RCC 7860 (cell line): ENCODE results near the gene RPS15A.

Experiments
- DNase-seq: peaks from one replicate; pipeline ENCODE4 v3.0.0-alpha.2; 2015; ENCODE audit warnings: low spot score
- FAIRE-seq: peaks from 2 replicates; lab custom pipeline; 2012; peaks lifted over from hg19 to GRCh38; lab: Jason Lieb, UNC

The RPS15A gene

DNA sequence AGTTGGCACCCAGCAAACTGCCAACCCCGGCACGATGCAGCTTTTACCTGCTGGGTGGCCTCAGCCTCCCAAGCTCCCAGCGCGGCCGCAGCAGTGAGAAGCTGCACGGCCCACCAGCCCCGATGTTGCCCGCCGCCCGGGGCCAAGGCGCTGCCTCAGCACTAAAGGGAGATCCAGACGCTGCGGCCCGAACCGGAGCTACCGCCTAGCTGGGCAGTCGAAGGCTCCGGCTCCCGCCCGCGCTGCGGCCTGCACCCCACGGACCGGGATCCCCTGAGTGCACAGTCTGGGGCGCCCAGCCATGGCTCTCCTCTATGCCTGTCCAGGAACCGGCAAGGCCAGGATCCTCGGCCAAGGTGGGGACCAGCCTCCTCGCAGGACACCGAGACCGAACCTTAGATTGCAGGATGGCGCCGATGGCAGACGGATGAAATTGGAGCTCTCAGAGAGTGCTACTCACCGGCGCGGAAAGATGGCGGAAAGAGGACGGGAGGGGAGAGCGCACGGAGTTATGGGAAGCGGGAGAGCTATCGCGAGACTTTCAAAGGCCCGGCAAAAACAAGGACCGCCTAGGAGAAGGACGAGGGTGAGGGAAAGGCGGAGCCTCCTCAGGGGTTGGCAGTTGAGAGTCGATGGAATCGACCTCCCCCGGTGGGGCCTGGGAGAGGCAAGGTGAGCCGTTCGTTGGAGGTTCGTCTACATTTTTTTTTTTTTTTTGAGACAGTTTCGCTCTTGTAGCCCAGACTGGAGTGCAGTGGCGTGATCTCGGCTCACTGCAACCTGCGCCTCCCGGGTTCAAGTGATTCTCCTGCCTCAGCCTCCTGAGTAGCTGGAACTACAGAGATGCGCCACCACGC is at the start of gene RPS15A:
Gene RPS15A, minus strand, starts transcription at position 485 of the 857 bp plus-strand sequence. CDS start 1,221 bp downstream, outside the sequence.
- DNase-seq (peak; percentile 93), FAIRE-seq (peak; percentile 80)

DNA sequence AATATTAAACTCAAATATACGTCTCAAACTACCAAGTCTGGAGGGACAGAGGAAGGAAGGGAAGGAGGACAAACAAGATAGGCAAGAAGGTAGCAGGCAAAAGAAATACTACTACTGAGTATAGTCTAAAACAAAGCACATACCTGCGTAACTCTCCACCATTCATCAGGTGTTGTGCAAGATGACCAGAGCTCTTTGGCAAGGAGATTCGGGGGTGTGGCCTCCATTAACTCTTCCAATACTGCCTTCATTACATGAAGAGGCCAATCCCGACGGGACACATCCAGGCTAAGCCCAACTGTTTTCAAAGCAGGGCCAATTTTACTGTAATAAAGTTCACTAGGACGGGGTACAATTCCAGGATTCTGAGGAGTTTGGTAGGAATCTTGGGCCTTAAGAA is 49.4 kb upstream of the RPS15A start:
- FAIRE-seq (no peak), DNase-seq (no peak)

DNA sequence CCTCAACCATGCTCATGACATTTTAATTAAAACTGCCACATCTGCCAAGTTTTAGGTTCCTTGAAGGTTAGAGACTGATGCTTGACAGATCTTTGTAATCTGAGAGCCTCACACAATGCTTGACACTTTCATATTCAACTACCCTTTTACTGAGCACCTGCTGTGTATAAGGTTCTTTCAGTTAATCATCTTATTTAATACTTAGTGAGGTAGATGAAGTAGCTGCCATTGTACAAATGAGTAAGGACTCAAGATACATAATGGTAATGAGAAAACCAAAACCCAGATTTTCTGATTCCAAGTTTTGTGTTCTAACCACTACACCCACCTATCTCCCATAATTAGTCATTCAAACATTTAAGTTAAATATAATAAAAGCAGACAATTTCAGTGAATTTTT is 46.6 kb upstream of the RPS15A start:
- DNase-seq (no peak), FAIRE-seq (no peak)

DNA sequence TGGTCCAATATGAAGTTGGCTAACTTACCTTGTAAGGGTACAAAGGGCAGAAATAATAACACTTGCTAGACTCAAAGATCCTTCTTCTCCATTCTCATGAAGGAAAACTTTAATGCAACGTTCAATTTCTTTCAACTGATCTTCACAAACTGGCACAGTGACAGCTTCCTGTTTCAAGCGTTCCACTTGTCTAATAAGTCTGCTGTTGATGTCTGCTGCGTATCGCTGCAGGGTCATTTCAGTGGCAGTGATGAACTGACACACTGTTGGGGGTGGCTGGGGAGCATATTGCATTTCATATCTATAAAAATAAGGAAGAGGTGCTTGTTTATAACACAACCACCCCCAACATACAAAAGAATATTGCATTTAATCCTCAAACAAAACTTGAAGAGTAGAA is 44.7 kb upstream of the RPS15A start:
- DNase-seq (no peak), FAIRE-seq (no peak)

DNA sequence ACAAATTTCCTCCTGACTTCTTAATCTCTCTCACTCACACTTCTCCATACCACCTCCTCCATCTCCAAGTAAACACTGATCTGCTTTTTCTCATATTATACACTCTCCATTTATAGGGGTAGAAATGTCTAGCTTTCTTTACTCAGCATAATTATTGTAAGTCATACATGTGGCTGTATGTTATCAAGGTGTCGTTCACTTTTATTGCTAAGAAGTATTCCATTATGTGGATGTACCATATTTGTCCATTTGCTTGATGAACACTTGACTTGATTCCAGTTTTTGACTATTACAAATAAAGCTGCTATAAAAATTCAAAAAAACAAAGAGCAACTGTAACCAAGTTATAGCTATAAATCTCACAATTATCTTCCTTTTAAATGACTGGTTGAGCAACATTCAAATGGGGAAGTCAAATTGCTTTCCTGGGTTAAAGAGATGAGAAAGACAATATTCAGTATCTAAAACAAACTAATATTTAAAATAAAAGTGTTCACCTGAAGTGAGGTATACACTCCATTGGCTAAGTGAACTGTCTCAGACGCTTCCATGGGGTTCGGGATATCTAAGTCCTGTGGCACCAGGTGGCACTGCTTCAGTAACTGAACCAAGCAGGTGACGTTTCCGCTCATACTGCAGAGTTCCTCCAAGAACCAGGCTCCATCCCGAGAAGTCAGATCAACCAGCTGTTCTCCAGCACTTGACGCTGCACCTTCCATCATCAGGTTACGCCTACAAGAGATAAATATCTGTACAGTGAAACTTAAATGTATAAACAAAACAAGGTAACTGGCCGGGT is 43.8 kb upstream of the RPS15A start:
- no peak for DNase-seq
- no peak for FAIRE-seq

DNA sequence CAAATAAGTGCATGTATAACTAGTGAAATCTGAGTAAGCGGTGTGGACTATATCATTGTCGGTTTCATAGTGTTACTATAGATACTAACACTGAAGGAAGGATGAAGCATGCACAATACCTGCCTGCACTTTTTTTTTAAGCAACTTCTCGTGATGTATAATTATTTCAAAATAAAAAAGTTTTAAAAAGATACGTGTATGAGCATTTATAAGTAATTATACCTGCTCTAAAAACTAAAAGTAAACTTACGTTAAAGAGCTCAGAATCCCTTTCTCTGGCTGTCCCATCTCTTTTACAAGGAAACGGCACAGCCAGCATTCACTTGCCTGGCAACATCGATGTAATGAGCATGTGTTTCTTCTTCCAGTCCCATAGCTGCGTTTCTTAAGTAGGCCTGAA is 42.5 kb upstream of the RPS15A start:
- no peak for DNase-seq
- no peak for FAIRE-seq

DNA sequence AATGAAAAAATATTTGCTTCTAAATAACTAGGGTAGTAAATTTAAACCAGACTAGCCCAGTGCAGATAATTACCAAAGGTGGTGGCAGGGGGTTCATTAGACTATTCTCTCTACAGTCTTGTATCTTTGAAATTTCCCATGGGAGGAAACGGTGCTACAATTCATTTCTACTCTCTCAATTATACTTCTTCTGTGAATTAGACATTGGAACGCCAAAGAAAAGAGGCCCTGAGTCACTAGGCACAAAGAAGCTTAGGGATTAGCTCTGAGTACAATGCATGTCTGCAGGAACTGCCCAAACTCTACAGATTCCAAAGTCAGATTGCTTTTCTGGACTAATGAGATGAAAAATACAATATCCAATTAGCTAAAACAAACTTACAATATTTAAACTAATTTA is 41.9 kb upstream of the RPS15A start:
- DNase-seq, result no peak
- FAIRE-seq, result no peak

DNA sequence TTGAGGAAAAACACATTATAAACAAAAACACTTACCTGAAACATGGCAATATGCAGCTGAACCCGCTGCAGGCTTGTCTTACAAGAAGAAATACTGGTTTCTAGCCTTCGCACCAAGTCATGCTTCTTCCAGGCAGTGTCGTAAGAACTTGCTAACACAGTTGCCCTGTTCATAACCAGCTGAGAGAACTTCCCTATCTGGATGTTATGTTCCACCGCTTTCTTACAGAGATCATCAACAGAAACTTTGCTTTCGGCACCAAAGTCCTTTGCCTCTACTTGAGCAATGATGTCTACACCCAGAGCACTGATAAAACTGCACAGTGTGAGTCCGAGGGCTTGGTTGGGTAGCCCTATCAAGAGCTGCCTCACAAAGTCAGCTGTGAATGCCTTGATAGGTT is 39.1 kb upstream of the RPS15A start:
- FAIRE-seq, result no peak

DNA sequence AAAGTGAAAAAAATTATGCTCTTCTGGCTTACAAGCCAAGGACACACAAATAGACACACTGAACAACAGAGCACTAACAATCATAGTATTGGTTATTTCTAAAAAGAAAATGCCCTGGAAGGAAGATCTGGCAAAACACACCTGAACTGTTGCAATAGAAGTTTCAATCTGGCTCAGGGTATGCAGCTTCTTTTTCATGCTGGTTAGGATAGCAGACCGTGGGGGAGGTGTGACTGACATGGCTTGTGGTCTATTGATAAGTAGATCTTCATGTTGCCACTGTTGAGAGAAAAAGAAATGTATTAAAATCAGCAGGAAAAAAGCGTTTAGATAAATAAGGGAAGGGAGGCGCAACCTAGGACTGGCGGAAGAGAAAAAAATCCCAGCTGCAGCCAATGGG is 37.8 kb upstream of the RPS15A start:
- DNase-seq (no peak), FAIRE-seq (no peak)

More for the DNA sequence above, 39.1 kb upstream of the RPS15A start:
- no peak for DNase-seq

DNA sequence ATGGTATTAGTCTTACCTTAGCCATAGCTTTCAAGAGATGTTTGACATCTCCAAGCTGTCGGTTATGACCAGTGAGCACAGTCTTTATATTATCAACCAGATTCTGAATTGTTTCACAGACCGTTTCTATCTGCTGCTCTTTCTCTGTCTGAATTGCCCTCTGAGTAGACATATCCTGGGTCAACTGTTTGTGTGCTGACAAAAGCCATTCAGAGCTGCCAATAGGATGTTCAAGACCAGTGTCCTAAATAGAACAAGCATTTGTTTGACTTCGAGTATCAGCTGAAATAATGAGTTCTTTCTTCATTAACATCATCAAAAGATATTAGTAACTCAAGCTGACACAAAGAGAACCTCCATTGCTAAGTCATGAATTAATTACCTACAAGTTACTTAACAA is 26.2 kb upstream of the RPS15A start:
- FAIRE-seq, result no peak

DNA sequence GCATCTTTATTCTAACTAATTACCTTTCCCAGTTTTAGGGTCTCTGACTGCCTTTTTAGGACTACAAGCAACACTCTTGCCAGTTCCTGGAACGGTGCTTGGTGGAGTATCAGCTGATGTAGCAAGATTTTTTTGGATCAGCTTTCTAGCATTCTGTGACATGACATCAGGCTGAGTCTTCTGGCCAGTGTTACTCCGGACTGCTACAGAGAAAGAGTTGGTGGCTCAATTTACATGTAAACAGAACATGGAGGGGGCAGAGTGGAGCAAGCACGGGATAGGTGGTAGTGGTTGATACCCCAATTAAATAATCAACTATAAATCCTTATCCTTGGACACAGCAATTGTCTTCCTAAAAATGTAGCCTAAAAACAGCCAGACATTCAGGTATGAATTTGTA is 21.8 kb upstream of the RPS15A start:
- no peak for DNase-seq
- no peak for FAIRE-seq

More for the DNA sequence above, 26.2 kb upstream of the RPS15A start:
- no peak for DNase-seq

DNA sequence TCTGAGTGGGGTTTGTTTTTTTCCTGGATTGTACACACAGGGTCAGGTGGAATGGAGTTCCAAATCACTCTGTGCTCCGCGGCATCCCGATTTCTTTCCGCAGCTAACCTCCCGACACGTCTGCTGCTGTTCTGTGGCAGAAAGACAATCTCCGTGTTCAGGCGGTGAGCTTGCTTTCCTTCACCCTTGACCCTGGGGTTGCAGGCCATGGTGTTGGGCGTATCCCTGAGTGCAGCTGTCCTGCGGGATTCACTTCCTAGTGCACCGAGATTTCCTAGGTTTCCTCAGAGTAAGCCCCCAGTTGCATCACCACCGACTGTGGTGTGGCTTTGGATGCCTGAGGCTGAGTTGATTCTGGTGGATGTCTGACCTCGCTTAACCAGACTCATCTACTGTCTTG is 19.0 kb upstream of the RPS15A start:
- FAIRE-seq (no peak), DNase-seq (no peak)

DNA sequence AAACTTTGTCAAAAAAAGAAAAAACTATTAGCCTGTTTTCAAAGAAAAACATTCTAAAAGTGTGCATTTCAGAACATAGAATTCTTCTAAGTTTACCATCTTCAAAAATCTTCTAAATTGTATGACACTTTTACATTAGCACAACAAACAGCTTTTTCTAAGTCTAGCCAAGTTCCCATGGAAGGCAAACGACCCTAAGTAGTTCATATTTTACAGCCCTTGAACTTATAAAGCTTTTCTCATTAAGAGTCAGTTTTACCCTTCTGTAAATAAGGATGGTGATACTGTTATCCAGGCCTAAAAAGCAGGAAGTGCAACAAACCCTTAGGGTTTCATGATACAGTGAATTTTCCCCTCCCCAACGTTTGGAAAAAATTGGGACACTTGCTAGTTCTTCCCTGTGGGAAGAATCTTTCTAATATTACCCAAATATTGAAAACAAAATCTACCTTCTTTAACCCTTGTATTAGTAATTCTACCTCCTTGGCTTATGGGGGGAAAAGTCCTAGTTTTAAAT is 15.2 kb upstream of the RPS15A start:
- FAIRE-seq, result no peak
- no peak for DNase-seq

DNA sequence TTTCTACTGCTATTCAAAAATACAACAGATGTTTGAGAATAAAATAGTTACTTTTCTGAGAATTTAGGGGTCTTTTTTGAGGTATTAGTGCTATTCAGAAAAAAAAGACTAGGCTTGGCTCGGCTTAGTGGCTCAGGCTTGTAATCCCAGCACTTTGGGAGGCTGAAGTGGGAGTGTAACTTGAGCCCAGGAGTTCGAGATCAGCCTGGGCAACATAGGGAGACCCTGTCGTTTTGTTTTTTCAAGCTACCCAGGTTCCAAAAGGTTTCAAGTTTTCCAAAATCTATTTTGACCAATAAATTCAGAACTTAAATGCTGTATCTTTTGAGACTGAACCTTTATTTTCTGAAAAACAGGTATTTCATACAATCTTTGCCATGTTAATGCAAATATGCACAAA is 14.4 kb upstream of the RPS15A start:
- no peak for DNase-seq
- FAIRE-seq, result no peak

DNA sequence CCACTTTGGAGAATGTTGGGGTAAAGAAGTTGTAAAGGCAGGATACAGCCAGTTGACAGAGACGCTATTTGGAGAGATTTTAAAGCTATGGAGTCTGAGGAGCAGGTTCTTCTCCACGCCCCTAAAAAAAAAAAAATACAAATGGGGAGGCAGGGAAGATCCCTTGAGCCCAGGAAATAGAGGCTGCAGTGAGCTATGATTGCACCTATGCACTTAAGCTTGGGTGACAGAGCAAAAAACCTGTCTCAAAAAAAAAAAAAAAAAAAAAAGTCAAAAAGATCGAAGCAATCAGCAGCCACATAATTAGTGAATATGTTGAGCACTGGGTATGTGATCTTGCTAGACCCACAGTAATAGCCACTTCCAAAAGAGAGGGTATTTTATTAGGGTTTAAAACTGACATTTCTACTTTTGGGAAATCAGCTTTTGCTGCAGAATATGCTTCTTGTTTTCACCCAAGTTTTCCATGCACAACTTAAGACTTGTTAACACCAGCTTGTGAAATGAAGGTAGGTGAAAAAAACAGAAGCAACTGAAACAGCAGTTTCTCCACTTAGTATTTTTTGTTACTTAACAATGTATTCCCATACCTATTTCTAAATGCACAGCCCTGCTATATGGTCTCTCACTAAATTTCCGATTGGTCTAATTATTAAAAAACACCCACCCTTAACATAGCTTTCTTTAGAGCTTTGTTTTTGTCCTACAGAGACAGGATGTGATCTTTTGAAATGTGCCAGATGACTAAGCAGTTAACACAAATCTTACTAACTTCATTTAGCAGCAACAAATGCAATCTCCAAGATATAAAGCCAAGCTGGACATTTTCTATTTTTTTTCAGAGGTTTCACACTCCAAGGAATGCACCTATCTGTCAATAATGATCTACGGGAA is 13.7 kb upstream of the RPS15A start:
- DNase-seq (no peak), FAIRE-seq (peak; percentile 75)

DNA sequence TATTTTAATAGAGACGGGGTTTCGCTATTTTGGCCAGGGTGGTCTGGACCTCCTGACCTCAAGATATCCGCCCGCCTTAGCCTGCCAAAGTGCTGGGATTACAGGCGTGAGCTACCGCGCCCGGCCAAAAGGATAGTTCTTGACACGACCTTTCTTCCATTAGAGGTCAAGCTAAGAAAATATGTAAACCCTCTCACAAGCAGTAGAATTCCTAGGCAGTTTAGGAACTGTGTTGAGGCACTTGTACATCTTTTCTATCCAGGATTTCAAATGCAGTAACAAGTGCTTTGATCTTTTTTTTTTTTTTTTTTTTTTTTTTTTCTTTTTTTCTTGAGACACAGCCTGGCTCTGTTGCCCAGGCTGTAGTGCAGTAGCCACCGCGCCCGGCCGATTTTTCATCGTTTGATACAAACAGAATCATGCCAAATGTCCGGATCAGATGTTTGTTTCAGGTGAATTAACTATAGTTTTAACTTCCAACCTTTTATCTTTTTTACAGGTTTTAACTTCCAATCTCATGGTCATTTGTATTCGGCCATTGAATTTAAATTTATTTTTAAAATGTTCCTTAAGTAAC is 12.7 kb upstream of the RPS15A start:
- no peak for FAIRE-seq
- DNase-seq, result no peak

DNA sequence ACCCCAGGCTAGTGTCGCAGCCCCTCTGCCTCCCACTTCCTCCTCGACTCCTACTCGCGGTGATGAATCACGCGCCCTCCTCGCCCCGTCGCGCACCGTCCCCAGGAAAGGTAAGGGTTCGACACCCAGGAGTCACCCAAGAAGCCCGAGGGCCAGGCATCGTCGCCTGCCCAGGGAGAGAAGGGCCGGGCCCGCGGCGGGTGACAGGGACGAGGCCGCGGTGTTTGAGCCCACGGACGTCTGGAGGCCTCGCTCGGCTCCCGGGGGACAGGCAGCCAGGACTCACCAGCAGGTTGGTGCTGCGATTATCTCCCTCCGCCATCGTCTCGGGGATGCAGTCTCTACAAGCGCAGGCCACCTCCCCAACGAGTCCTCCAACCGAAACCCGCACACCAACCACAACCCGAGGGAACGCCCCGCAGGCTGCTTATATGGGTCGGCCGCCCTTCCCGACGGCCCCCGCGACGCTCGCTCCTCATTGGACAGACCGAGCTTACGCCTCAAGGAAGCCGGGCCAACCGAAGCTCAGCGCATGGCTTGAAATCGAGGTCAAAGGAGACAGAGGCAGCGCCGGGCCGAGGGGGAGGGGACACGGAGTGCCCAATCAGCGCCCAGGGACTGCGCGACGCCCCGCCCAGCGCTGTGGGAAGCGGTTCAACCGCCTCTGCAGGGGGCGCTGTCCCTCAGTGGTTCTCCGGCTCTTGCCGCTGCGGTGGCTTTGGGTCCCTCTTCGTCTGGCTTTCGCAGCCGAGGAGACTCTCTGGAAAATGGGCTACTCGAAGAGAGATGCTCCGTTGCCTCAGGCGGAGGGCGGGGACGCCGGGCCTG is 11.2 kb upstream of the RPS15A start, which contains the start of gene ARL6IP1:
Gene ARL6IP1, minus strand, starts transcription at position 405 of the 828 bp plus-strand sequence. Its CDS starts 83 bp downstream, at position 322.
- FAIRE-seq, result peak; percentile 92
- peak; percentile 98 for DNase-seq

DNA sequence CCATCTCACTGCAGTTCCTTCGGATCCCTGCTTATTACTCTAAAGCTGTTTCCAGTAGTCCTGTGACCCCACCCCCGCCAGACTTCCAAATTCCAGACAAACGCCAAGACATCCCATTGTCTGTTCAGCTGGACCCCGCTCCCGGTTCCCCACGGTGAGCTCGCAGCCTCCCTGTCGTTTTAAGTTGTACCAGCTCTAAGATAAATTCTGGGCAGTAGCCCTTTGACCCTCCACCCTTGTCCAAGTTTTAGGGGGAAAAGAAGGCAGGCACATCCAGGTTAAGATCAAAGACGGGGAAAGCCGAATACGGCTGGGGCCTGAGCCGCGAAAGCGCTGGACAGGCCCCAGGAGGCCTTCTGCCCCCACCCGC is 10.6 kb upstream of the RPS15A start:
- FAIRE-seq (no peak), DNase-seq (no peak)

DNA sequence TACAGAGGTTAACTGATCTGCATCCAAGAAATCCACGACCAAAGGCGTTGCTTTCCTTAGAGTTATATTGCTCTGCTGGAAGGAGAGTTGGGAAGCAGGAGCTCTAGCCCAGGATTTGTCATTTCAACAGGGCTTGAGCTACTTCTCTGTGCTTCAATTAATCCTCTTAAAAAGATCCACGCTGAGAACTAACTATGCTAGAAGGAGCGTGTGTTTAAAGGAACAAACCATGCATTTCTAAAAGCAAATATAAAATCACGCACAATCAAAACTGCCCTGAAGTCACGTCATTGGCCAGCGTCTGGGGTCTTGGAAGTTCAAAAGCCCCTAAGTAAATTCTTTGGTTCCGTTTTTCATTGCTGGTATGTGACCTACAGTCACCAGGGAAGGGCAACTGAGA is 10.2 kb upstream of the RPS15A start:
- no peak for DNase-seq
- FAIRE-seq, result no peak
